ENCODE measurements around the gene PCSK6. TPM values are rescaled to one million over a fixed set of nuclear protein-coding genes. Genes with fewer than 3 reads are reported as not detected.

Gene PCSK6
- total and polyA plus RNA-seq, 2 experiments from 2014 or later, result 0.38 TPM; not detected in 1

DNA sequence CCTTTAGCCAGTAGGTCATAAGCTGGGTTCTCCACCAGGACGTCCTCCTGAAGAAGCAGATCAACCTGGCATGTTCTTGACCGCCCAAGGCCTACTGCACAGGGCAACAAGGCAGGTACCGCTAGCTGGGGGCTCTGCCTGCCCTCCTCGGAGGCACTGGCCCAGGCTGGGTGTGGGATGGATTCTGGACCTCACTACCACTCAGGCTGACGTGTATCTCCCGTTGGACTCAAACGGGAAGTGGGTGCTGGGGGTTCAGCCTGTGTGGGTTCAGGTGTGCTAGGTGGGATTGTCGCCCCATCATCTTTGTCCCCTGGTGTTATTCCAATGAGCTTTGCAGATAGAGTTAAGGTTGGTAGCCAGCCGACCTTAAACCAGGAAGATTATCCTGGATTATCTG is 99.4 kb downstream of the PCSK6 start:
- H3K9ac ChIP-seq, result no peak overlapping the region

DNA sequence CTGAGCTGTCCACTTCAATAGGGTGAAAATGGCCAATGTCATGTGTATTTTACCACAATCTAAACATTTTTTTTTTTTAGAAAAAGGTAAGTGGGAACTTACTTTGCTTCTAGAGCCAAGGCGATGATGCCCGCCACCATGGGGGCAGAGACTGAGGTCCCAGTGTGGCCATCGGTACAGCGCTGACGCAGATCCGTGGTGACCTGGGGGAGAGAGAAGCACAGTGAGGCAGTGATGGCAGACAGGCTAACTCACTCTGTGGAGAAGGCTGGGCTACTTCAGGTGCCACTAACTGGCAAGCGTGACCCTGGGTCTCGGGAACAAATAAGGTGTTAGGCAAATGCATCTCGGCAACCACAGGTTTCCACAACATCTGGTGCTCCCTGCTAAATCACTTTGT is 100.1 kb downstream of the PCSK6 start:
- no peaks in the 10 kb centered on the region for H3K9me2 ChIP-seq (ENCODE audit: insufficient read depth)
- no peak overlapping the region for H3K4me3 ChIP-seq
- no peak overlapping the region for H3K27ac ChIP-seq
- TF ChIP-seq EZH2 (IDR thresholded peaks at IDR 0.05; ENCODE audit: insufficient read depth, poor library complexity, severe bottlenecking) (no peak), EZH2phosphoT487 (IDR thresholded peaks at IDR 0.05; ENCODE audit: insufficient read depth, low read depth) (no peak)
- H3K4me2 ChIP-seq (ENCODE audit: unreplicated experiment), result no peak overlapping the region
- 90 to 91% methylated on average over 9 of the region's 9 CpGs for WGBS, 2 experiments (ENCODE audit: low coverage in 1 of 2, low lambda C conversion rate in 2 of 2, missing lambda C conversion rate in 2 of 2)
- no peaks in the 10 kb centered on the region for H3K36me3 ChIP-seq (ENCODE audit: low read depth)
- H3K79me2 ChIP-seq (ENCODE audit: insufficient read depth), result no peaks in the 10 kb centered on the region
- no peak overlapping the region for H2AFZ ChIP-seq
- no peaks in the 10 kb centered on the region for H3F3A ChIP-seq (ENCODE audit: insufficient read depth)
- H3K4me1 ChIP-seq (ENCODE audit: insufficient read depth), result no peaks in the 10 kb centered on the region
- H3K27me3 ChIP-seq (replicated peaks; ENCODE audit: insufficient read depth), result peaks cover 4% of the 10 kb centered on the region; the same call in 1 of the 2 replicates
- no peaks in the 10 kb centered on the region for H4K20me1 ChIP-seq (ENCODE audit: insufficient read depth)
- H3K9me3 ChIP-seq (ENCODE audit: low read depth), result no peaks in the 10 kb centered on the region
- H3K9ac ChIP-seq, result no peak overlapping the region
- DNase-seq, result no peak
- in situ Hi-C loops (cut with MboI), result no loop called here

More for the DNA sequence above, 99.4 kb downstream of the PCSK6 start:
- H3K27ac ChIP-seq, result no peak overlapping the region
- H3K27me3 ChIP-seq (replicated peaks; ENCODE audit: insufficient read depth), result peaks cover 4% of the 10 kb centered on the region; the same call in 1 of the 2 replicates
- H3K79me2 ChIP-seq (ENCODE audit: insufficient read depth), result no peaks in the 10 kb centered on the region
- no peaks in the 10 kb centered on the region for H3K36me3 ChIP-seq (ENCODE audit: low read depth)
- H2AFZ ChIP-seq, result no peak overlapping the region
- no peaks in the 10 kb centered on the region for H3K9me3 ChIP-seq (ENCODE audit: low read depth)
- no peak overlapping the region for H3K4me2 ChIP-seq (ENCODE audit: unreplicated experiment)
- H3K4me1 ChIP-seq (ENCODE audit: insufficient read depth), result no peaks in the 10 kb centered on the region
- no peaks in the 10 kb centered on the region for H3F3A ChIP-seq (ENCODE audit: insufficient read depth)
- TF ChIP-seq EZH2 (IDR thresholded peaks at IDR 0.05; ENCODE audit: insufficient read depth, poor library complexity, severe bottlenecking) (no peak), EZH2phosphoT487 (IDR thresholded peaks at IDR 0.05; ENCODE audit: insufficient read depth, low read depth) (no peak)
- in situ Hi-C loops (cut with MboI), result no loop called here
- no peak overlapping the region for H3K4me3 ChIP-seq
- H3K9me2 ChIP-seq (ENCODE audit: insufficient read depth), result no peaks in the 10 kb centered on the region
- WGBS, 2 experiments (ENCODE audit: low coverage in 1 of 2, low lambda C conversion rate in 2 of 2, missing lambda C conversion rate in 2 of 2), result 39 to 49% methylated on average over 9 of the region's 9 CpGs
- no peaks in the 10 kb centered on the region for H4K20me1 ChIP-seq (ENCODE audit: insufficient read depth)
- no peak for DNase-seq

GRCh38 chr15:101388046-101388445 is 101.5 kb downstream of the PCSK6 start:
- no peaks in the 10 kb centered on the region for H3K79me2 ChIP-seq (ENCODE audit: insufficient read depth)
- no peak overlapping the region for H3K4me2 ChIP-seq (ENCODE audit: unreplicated experiment)
- H4K20me1 ChIP-seq (ENCODE audit: insufficient read depth), result no peaks in the 10 kb centered on the region
- DNase-seq, result no peak
- TF ChIP-seq EZH2phosphoT487 (IDR thresholded peaks at IDR 0.05; ENCODE audit: insufficient read depth, low read depth), result no peak
- no peak for TF ChIP-seq EZH2 (IDR thresholded peaks at IDR 0.05; ENCODE audit: insufficient read depth, poor library complexity, severe bottlenecking)
- H3K9ac ChIP-seq, result no peak overlapping the region
- H3K27ac ChIP-seq, result no peak overlapping the region
- H3K36me3 ChIP-seq (ENCODE audit: low read depth), result no peaks in the 10 kb centered on the region
- H3K4me1 ChIP-seq (ENCODE audit: insufficient read depth), result no peaks in the 10 kb centered on the region
- in situ Hi-C loops (cut with MboI), result no loop called here
- H2AFZ ChIP-seq, result no peak overlapping the region
- H3K4me3 ChIP-seq, result no peak overlapping the region
- peaks cover 4% of the 10 kb centered on the region; the same call in 1 of the 2 replicates for H3K27me3 ChIP-seq (replicated peaks; ENCODE audit: insufficient read depth)
- WGBS, 2 experiments (ENCODE audit: low coverage in 1 of 2, low lambda C conversion rate in 2 of 2, missing lambda C conversion rate in 2 of 2), result 45 to 50% methylated on average over 6 of the region's 6 CpGs
- no peaks in the 10 kb centered on the region for H3K9me3 ChIP-seq (ENCODE audit: low read depth)
- no peaks in the 10 kb centered on the region for H3F3A ChIP-seq (ENCODE audit: insufficient read depth)
- no peaks in the 10 kb centered on the region for H3K9me2 ChIP-seq (ENCODE audit: insufficient read depth)

DNA sequence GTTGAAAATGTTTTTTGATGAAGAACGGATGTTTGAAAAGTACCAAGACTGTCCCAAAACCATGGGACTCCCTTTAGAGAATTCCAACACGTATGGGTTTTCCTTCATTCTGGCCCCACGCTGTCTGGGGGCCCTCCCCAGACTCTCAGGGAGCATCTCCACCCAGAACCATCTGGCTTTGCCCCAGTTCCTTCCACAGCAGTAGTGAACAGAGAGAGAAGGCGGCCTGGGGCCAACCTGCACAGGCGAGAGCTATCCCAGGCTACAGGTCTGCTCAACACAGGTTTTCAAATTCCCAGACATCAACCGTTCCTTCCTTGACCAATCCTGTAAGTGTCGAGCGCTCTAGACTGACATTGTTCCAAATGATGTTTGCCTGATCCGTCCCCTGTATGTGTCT is 101.9 kb downstream of the PCSK6 start:
- H3K27me3 ChIP-seq (replicated peaks; ENCODE audit: insufficient read depth), result peaks cover under 1% of the 10 kb centered on the region; the same call in 1 of the 2 replicates
- 28 to 30% methylated on average over 9 of the region's 9 CpGs for WGBS, 2 experiments (ENCODE audit: low coverage in 1 of 2, low lambda C conversion rate in 2 of 2, missing lambda C conversion rate in 2 of 2)
- H3K9me2 ChIP-seq (ENCODE audit: insufficient read depth), result no peaks in the 10 kb centered on the region
- H3K9ac ChIP-seq, result no peak overlapping the region
- H3K79me2 ChIP-seq (ENCODE audit: insufficient read depth), result no peaks in the 10 kb centered on the region
- no peak overlapping the region for H3K4me2 ChIP-seq (ENCODE audit: unreplicated experiment)
- H3K27ac ChIP-seq, result no peak overlapping the region
- H3K36me3 ChIP-seq (ENCODE audit: low read depth), result no peaks in the 10 kb centered on the region
- H3K4me3 ChIP-seq, result no peak overlapping the region
- no peak for DNase-seq
- H2AFZ ChIP-seq, result no peak overlapping the region
- no peak for TF ChIP-seq EZH2phosphoT487 (IDR thresholded peaks at IDR 0.05; ENCODE audit: insufficient read depth, low read depth)
- in situ Hi-C loops (cut with MboI), result no loop called here
- no peaks in the 10 kb centered on the region for H4K20me1 ChIP-seq (ENCODE audit: insufficient read depth)
- no peaks in the 10 kb centered on the region for H3K4me1 ChIP-seq (ENCODE audit: insufficient read depth)
- H3K9me3 ChIP-seq (ENCODE audit: low read depth), result no peaks in the 10 kb centered on the region
- no peaks in the 10 kb centered on the region for H3F3A ChIP-seq (ENCODE audit: insufficient read depth)

DNA sequence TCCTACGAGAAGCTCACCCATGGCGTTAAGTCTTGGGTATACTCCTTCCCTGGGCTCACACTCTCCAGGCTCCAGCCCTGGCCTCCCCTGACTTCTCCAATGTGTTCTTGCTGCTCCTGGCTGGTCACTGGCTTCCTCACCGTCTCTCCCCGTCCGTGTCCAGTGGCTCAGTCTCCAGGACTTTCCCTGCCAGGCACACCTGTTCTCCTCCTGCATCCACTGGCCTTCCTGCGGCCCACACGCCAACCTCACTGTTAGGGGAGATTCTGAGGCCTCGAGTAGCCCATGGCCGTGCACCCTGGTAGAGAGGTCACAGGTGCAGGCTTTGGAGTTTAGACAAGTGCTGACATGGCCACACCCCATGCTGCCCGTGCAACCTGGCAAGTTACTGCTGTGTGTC is 102.5 kb downstream of the PCSK6 start:
- no peaks in the 10 kb centered on the region for H3K36me3 ChIP-seq (ENCODE audit: low read depth)
- no peak overlapping the region for H3K9ac ChIP-seq
- no peaks in the 10 kb centered on the region for H3K79me2 ChIP-seq (ENCODE audit: insufficient read depth)
- H3F3A ChIP-seq (ENCODE audit: insufficient read depth), result no peaks in the 10 kb centered on the region
- no peaks in the 10 kb centered on the region for H4K20me1 ChIP-seq (ENCODE audit: insufficient read depth)
- in situ Hi-C loops (cut with MboI), result no loop called here
- no peaks in the 10 kb centered on the region; the same call in 1 of the 2 replicates for H3K27me3 ChIP-seq (replicated peaks; ENCODE audit: insufficient read depth)
- H3K27ac ChIP-seq, result no peak overlapping the region
- H3K4me1 ChIP-seq (ENCODE audit: insufficient read depth), result no peaks in the 10 kb centered on the region
- no peak overlapping the region for H3K4me3 ChIP-seq
- H3K9me3 ChIP-seq (ENCODE audit: low read depth), result no peaks in the 10 kb centered on the region
- TF ChIP-seq EZH2 (IDR thresholded peaks at IDR 0.05; ENCODE audit: insufficient read depth, poor library complexity, severe bottlenecking) (no peak), EZH2phosphoT487 (IDR thresholded peaks at IDR 0.05; ENCODE audit: insufficient read depth, low read depth) (no peak)
- no peaks in the 10 kb centered on the region for H3K9me2 ChIP-seq (ENCODE audit: insufficient read depth)
- H2AFZ ChIP-seq, result no peak overlapping the region
- WGBS, 2 experiments (ENCODE audit: low coverage in 1 of 2, low lambda C conversion rate in 2 of 2, missing lambda C conversion rate in 2 of 2), result 55 to 62% methylated on average over 10 of the region's 10 CpGs
- no peak overlapping the region for H3K4me2 ChIP-seq (ENCODE audit: unreplicated experiment)
- no peak for DNase-seq
